ENCODE results near the gene SRC. TPM values are rescaled to one million over a fixed set of nuclear protein-coding genes. Genes with fewer than 3 reads are reported as not detected.

Gene SRC
- total and polyA plus RNA-seq, 2 experiments from 2014 or later, result 8.0 to 25.9 TPM

GRCh38 chr20:37413379-37413778 lies 67.4 kb downstream of the SRC start:
- Histone ChIP-seq H2AFZ (peak overlapping the region; percentile 66; the same call in 1 of the 2 replicates), H3K4me2 (peak overlapping the region; percentile 73), H3K79me2 (replicated peaks; ENCODE audit: insufficient read depth) (no peaks in the 10 kb centered on the region), H3K4me1 (ENCODE audit: insufficient read depth) (peaks cover 49% of the 10 kb centered on the region), H3K36me3 (ENCODE audit: insufficient read depth) (no peaks in the 10 kb centered on the region), H3K9me2 (ENCODE audit: insufficient read depth) (no peaks in the 10 kb centered on the region), H3K27me3 (ENCODE audit: insufficient read depth) (peaks cover 6% of the 10 kb centered on the region; the same call in 1 of the 2 replicates), H3K4me3 (no peak overlapping the region), H4K20me1 (replicated peaks; ENCODE audit: insufficient read depth) (no peaks in the 10 kb centered on the region), H3F3A (replicated peaks; ENCODE audit: low read depth) (peaks cover 7% of the 10 kb centered on the region; the same call in 1 of the 2 replicates), H3K27ac (ENCODE audit: low read depth) (no peak overlapping the region)
- Mint-ChIP-seq H3K36me3 (ENCODE audit: low read depth) (no peaks in the 10 kb centered on the region), H3K9me3 (no peaks in the 10 kb centered on the region), H3K4me1 (peaks cover 31% of the 10 kb centered on the region), H3K4me3 (no peak overlapping the region; the same call in 2 of the 3 replicates), H3K27ac (no peak overlapping the region), H3K27me3 (ENCODE audit: insufficient read depth, low read depth, poor library complexity) (peaks cover 20% of the 10 kb centered on the region)
- DNase-seq (ENCODE audit: low spot score), result peak; percentile 47
- ATAC-seq, result peak; percentile 9
- TF ChIP-seq ZNF114 (CRISPR knock-in tag; IDR thresholded peaks at IDR 0.05), result no peak
- no peak for TF ChIP-seq EZH2 (IDR thresholded peaks at IDR 0.05; ENCODE audit: low read depth, unreplicated experiment)

- H3K79me2 ChIP-seq (replicated peaks; ENCODE audit: insufficient read depth), result no peaks in the 10 kb centered on the region
- H2AFZ ChIP-seq, result peak overlapping the region; percentile 87
- H3K4me3 ChIP-seq, result 0 out of 2 replicates have a peak overlapping the region, but pooled peaks have one; percentile 17
- peaks cover 39% of the 10 kb centered on the region for H3K4me1 ChIP-seq (ENCODE audit: insufficient read depth)
- peaks cover 6% of the 10 kb centered on the region; the same call in 1 of the 2 replicates for H3K27me3 ChIP-seq (ENCODE audit: insufficient read depth)
- peak overlapping the region; percentile 73 for H3K4me2 ChIP-seq
- no peaks in the 10 kb centered on the region for H3K9me2 ChIP-seq (ENCODE audit: insufficient read depth)
- peaks cover 21% of the 10 kb centered on the region for H3K4me1 Mint-ChIP-seq
- H3K36me3 Mint-ChIP-seq (ENCODE audit: low read depth), result no peaks in the 10 kb centered on the region
- no peaks in the 10 kb centered on the region for H3K9me3 Mint-ChIP-seq
- no peak overlapping the region for H3K27ac ChIP-seq (ENCODE audit: low read depth)
- no peaks in the 10 kb centered on the region for H3K36me3 ChIP-seq (ENCODE audit: insufficient read depth)
- no peak overlapping the region for H3K27ac Mint-ChIP-seq
- DNase-seq (ENCODE audit: low spot score) (no peak), ATAC-seq (peak; percentile 11)
- H3K4me3 Mint-ChIP-seq, result peak overlapping the region; percentile 33
- H3F3A ChIP-seq (replicated peaks; ENCODE audit: low read depth), result peaks cover 5% of the 10 kb centered on the region; the same call in 1 of the 2 replicates
- no peaks in the 10 kb centered on the region for H4K20me1 ChIP-seq (replicated peaks; ENCODE audit: insufficient read depth)
- TF ChIP-seq ZNF331 (CRISPR knock-in tag; IDR thresholded peaks at IDR 0.05; ENCODE audit: low read depth), result no peak
- TF ChIP-seq CTCF (conservative IDR thresholded peaks at IDR 0.05; ENCODE audit: low read depth in 2 of 2), result no peak
- TF ChIP-seq NANOG (IDR thresholded peaks at IDR 0.05; ENCODE audit: borderline replicate concordance), result no peak
- peaks cover 20% of the 10 kb centered on the region for H3K27me3 Mint-ChIP-seq (ENCODE audit: insufficient read depth, low read depth, poor library complexity)
These were observed 68.5 kb downstream of the SRC start for GRCh38 chr20:37414224-37415035.
